ENCODE data around the gene KRTCAP2. TPM values are rescaled to one million over a fixed set of nuclear protein-coding genes. Genes with fewer than 3 reads are reported as not detected.

KRTCAP2 gene
- total RNA-seq, 1 experiment from 2014 or later: 204 TPM

DNA sequence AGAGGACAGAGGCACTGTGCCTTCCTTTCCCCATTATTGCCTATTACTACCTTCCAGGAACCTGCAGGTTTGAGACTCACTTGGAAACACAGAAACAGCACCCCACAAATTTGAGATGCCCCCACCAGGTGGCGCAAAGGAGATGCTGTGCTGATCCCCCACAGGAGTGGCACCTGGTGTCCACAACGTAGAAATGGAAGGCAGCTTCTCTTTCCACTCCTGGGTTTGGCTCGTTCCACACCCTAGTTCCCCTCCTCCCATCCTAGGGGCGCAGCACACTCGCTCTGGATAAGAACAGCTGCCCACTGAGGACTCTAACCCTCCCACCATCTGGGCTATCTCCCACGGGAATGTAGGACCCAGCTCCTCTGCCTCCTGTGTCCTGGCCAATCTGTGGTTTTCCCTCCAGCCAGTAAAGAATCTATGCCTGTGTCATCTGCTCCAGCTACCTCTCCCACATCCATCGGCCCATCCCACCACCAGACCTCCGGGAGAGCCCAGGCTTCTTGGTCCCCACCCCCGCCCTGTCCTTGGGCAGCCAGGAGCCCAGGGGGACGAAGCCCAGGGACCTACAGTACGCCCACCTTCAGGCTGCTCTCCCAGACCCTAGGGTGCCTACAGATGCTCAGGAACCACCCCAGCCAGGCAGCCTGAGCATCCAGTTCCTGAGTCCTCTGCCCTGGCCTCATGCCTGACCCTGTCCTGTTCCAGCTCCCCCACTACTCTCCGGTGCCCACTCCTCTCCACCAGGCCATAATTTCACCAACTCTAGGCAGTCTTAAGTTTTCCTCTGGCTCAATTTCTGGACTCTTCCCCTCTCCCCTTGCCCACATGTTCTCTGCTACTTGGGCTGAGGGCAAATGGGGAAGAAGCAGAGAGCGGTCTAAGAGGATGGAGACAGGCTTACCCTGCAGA is 34.0 kb upstream of the KRTCAP2 start:
- no peaks in the 10 kb centered on the region for H3K27me3 ChIP-seq (ENCODE audit: control insufficient read depth, insufficient read depth, low read length)
- H3K36me3 ChIP-seq (replicated peaks; ENCODE audit: control insufficient read depth, insufficient read depth, low read length): peaks cover 10% of the 10 kb centered on the region
- H3K4me3 ChIP-seq (ENCODE audit: insufficient read depth, low read depth, low read length): peak overlapping the region; percentile 31
- DNase-seq: peak; percentile 87

- peaks cover 17% of the 10 kb centered on the region for H3K36me3 ChIP-seq (replicated peaks; ENCODE audit: control insufficient read depth, insufficient read depth, low read length)
- H3K4me3 ChIP-seq (ENCODE audit: insufficient read depth, low read depth, low read length): no peak overlapping the region
- H3K27me3 ChIP-seq (ENCODE audit: control insufficient read depth, insufficient read depth, low read length): no peaks in the 10 kb centered on the region
- peak; percentile 37 for DNase-seq
Observed at GRCh38 chr1:155205969-155206593, 33.0 kb upstream of the KRTCAP2 start.

DNA sequence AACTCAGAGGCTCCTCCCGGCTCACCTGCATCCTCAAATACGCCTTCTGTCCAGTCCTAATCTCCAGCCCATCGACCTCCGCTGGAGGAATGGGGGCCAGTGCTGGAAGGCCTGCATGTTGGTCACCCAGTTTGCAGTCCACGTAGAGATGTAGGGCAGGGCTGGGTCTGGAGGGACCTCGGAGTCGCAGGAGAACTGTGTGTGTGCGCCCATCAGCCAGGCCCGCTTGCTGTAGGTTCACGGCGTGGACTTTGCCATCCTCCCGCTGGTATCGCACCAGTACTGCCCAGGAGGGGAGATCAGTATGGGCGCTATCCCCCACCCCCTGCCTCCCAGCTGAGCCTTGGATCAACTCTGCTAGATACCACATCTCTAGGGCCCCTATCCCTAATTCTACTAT is 31.9 kb upstream of the KRTCAP2 start:
- Histone ChIP-seq H3K36me3 (replicated peaks; ENCODE audit: control insufficient read depth, insufficient read depth, low read length) (peaks cover 25% of the 10 kb centered on the region), H3K4me3 (ENCODE audit: insufficient read depth, low read depth, low read length) (no peak overlapping the region), H3K27me3 (ENCODE audit: control insufficient read depth, insufficient read depth, low read length) (no peaks in the 10 kb centered on the region)
- no peak for DNase-seq

DNA sequence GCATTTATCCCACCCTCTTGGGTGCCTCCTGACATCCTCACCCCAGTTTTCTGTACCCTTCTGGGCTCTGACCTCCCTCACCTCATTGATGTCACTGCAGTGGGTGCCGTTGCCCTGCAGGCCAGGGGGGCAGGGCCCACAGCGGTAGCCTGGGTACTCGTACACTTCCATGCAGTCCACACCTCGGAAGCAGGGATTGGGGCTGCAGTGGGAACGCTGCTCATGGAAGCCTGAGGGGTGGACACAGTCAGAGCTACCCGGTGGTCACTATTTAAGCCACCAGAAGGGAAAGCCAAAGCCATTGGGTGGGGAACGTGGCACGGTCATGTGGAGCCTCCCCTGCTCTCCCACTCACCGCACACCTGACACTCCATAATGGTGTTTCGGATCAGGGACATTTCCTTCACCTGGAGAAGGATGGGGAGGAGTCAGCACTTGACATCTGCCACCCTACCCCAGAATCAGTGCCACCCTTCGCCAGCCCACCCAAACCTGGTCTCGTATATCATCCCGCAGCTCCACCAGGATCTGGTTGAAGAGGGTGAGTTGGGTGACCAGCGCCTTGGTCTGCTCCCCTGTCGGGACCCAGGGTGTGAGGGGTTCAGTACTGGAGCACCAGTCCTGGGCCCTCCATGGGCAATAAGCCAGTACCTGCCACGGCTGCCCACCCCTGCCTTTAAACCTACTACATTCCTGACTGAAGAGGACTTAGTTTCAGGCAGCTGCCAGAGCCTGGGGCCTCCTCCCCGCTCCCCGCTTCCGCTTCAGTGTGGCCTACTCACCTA is 29.8 kb upstream of the KRTCAP2 start:
- Histone ChIP-seq H3K36me3 (replicated peaks; ENCODE audit: control insufficient read depth, insufficient read depth, low read length) (peaks cover 38% of the 10 kb centered on the region), H3K4me3 (ENCODE audit: insufficient read depth, low read depth, low read length) (no peak overlapping the region)

GRCh38 chr1:155202198-155202597 is 29.1 kb upstream of the KRTCAP2 start:
- peak; percentile 28 for DNase-seq
- Histone ChIP-seq H3K4me3 (ENCODE audit: insufficient read depth, low read depth, low read length) (no peak overlapping the region), H3K27me3 (ENCODE audit: control insufficient read depth, insufficient read depth, low read length) (no peaks in the 10 kb centered on the region), H3K36me3 (replicated peaks; ENCODE audit: control insufficient read depth, insufficient read depth, low read length) (peaks cover 44% of the 10 kb centered on the region)

More for the DNA sequence above, 29.8 kb upstream of the KRTCAP2 start:
- DNase-seq: peak; percentile 27
- H3K27me3 ChIP-seq (ENCODE audit: control insufficient read depth, insufficient read depth, low read length): no peaks in the 10 kb centered on the region

DNA sequence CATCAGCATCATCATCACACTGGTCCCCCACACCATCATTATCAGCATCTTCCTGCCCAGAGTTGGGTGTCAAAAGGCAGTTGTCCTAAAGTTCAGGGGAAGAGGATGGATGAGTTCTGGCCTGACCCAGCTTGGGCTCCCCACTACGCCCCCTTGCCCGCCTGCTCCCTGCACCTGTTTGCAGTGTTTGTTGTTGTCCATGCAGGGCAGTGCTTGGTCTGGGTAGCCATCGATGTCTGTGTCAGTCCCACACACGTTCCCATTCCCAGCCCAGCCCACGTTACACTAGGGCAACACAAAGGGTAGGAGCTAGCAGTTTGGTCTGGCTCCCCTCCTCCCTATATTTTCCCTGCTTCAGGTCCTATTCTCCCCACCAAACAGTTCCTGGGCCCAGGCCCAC is 27.8 kb upstream of the KRTCAP2 start:
- Histone ChIP-seq H3K36me3 (replicated peaks; ENCODE audit: control insufficient read depth, insufficient read depth, low read length) (peaks cover 49% of the 10 kb centered on the region), H3K27me3 (ENCODE audit: control insufficient read depth, insufficient read depth, low read length) (no peaks in the 10 kb centered on the region), H3K4me3 (ENCODE audit: insufficient read depth, low read depth, low read length) (no peak overlapping the region)
- DNase-seq: no peak

GRCh38 chr1:155199792-155200191 is 26.7 kb upstream of the KRTCAP2 start:
- peaks cover 49% of the 10 kb centered on the region for H3K36me3 ChIP-seq (replicated peaks; ENCODE audit: control insufficient read depth, insufficient read depth, low read length)
- no peaks in the 10 kb centered on the region for H3K27me3 ChIP-seq (ENCODE audit: control insufficient read depth, insufficient read depth, low read length)

DNA sequence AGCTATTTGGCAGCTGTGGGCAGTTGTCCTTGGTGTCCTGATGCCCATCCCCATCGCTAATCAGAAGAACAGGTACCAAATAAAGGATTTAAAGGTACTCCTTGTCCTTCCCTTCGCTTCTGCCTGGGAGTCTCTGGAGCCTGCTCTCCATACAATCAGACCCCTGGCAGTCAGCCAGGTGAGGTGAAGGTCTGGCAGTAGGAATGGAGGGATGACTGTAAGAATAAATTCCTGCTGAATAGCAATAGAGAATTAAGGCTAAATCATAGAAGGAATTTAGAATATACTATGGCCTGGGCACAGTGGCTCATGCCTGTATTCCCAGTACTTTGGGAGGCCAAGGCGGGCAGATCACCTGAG is 25.4 kb upstream of the KRTCAP2 start:
- DNase-seq: no peak
- Histone ChIP-seq H3K36me3 (replicated peaks; ENCODE audit: control insufficient read depth, insufficient read depth, low read length) (peaks cover 48% of the 10 kb centered on the region), H3K4me3 (ENCODE audit: insufficient read depth, low read depth, low read length) (no peak overlapping the region), H3K27me3 (ENCODE audit: control insufficient read depth, insufficient read depth, low read length) (no peaks in the 10 kb centered on the region)

More at GRCh38 chr1:155199792-155200191, 26.7 kb upstream of the KRTCAP2 start:
- DNase-seq: no peak
- no peak overlapping the region for H3K4me3 ChIP-seq (ENCODE audit: insufficient read depth, low read depth, low read length)

- no peak for DNase-seq
- no peaks in the 10 kb centered on the region for H3K27me3 ChIP-seq (ENCODE audit: control insufficient read depth, insufficient read depth, low read length)
- peaks cover 46% of the 10 kb centered on the region for H3K36me3 ChIP-seq (replicated peaks; ENCODE audit: control insufficient read depth, insufficient read depth, low read length)
- H3K4me3 ChIP-seq (ENCODE audit: insufficient read depth, low read depth, low read length): no peak overlapping the region
Observed at GRCh38 chr1:155197901-155198546, 24.9 kb upstream of the KRTCAP2 start.

DNA sequence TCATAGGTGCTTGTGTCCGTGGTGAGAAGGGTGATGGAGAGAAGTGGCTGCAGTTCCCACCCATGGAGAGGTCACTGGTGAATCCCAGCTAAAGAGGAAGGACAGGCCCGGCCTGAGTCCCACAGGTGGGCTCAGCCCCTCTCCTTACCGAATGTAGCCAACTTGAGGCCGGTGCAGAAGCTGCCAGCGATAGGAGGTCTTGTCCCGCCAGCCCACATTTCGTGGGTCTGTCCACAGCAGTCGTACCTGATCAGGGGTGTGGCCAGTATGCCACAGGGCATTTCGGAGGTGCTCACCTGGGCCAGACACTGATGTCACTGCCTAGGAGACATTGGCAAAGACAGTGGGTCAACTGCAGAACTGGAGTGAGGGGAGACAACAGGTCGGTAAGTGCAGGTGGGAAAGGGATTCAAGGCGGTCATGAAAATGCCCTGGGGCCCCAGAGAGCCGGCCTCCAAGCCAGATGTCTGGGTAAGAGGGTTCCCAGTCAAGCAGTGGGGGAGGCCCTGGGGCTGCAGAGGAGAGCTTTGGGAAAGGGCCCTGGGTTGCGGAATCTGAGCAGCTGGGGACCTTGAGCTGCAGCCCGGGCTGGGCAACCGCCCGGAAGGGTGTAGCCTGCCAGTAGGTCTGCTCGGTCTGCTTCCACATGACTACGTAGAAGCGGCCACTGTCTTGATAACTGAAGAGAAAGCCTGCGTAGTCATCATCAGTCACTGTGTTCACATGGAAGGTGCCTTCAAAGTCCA is 24.0 kb upstream of the KRTCAP2 start:
- peaks cover 42% of the 10 kb centered on the region for H3K36me3 ChIP-seq (replicated peaks; ENCODE audit: control insufficient read depth, insufficient read depth, low read length)
- DNase-seq: no peak
- H3K4me3 ChIP-seq (ENCODE audit: insufficient read depth, low read depth, low read length): peak overlapping the region; percentile 82; the same call in 1 of the 2 replicates
- H3K27me3 ChIP-seq (ENCODE audit: control insufficient read depth, insufficient read depth, low read length): no peaks in the 10 kb centered on the region

DNA sequence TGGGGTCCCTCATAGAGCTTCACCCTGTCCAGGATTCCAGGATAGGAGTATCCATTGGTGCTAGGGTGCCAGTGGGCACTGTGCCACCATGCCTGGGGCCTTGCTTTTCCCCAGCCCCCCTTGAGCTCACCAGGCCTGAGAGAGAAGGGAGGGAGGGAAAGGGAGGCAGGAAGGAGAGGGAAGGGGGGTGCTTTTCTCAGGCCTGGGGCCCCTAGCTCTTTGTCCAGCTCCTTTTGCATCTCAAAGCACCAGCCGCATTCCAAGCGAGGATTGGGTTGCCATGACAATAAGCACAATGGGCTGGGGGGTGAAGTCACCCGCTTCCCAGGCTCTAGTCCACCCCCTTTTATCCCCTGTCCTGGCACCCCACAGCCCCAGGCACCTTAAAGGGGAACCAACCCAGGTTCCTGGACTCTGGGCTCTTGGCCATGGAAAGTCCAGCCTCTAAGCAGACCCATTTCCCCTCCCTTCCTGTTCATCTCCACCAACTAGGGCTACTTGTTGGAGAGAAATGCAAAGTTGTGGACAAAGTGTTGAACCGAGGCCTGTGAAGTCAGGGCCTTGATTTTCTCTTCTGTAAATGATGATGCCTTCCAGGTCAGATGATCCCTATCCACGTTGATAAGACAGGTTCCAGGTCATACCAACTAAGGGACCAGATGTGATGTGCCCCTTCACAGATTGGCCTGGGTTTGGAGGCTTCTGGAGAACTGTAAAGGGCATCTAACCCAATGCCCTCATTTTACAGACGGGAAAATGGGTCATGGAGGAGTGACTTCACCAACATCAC is 23.2 kb upstream of the KRTCAP2 start:
- DNase-seq: peak; percentile 96

GRCh38 chr1:155195201-155196102 is 22.3 kb upstream of the KRTCAP2 start:
- DNase-seq: peak; percentile 43
- Histone ChIP-seq H3K27me3 (ENCODE audit: control insufficient read depth, insufficient read depth, low read length) (no peaks in the 10 kb centered on the region), H3K4me3 (ENCODE audit: insufficient read depth, low read depth, low read length) (peak overlapping the region; percentile 82), H3K36me3 (replicated peaks; ENCODE audit: control insufficient read depth, insufficient read depth, low read length) (peaks cover 29% of the 10 kb centered on the region)

More for the DNA sequence above, 23.2 kb upstream of the KRTCAP2 start:
- peak overlapping the region; percentile 82 for H3K4me3 ChIP-seq (ENCODE audit: insufficient read depth, low read depth, low read length)
- no peaks in the 10 kb centered on the region for H3K27me3 ChIP-seq (ENCODE audit: control insufficient read depth, insufficient read depth, low read length)
- peaks cover 37% of the 10 kb centered on the region for H3K36me3 ChIP-seq (replicated peaks; ENCODE audit: control insufficient read depth, insufficient read depth, low read length)

Measured in H7 (cell line).